Endothelial cell of umbilical vein (primary cell): ENCODE results near the gene GCA. TPM values are rescaled to one million over a fixed set of nuclear protein-coding genes. Genes with fewer than 3 reads are reported as not detected.

Experiments
- polyA plus RNA-seq, 4 experiments: library from polyadenylated mRNA; depleted of rRNA in 3 of 4; stranded (reverse) in 3 of 4; unstranded in 1 of 4; fragments of >200 nt; gene quantifications; 2 replicates each; pipeline versions ENCODE4 v1.2.1 to v1.2.3, GENCODE V29; 2011 to 2012; ENCODE audit warnings: missing spikeins in 1 of 4
- total RNA-seq: library from RNA; stranded (reverse); gene quantifications from 2 replicates; pipeline ENCODE4 v1.2.3, GENCODE V29; 2021

Gene GCA
- total and polyA plus RNA-seq, 2 donors (not counting 3 experiments of a cell fraction or from before 2014, with no cell fraction given): 10.7 to 11.2 TPM

Other genes starting within 250 kb of the GCA start
- gene GCG, start 191.9 kb upstream of the GCA start, total RNA-seq: not detected in 2 replicates
- gene GCG, start 191.9 kb upstream of the GCA start, polyA plus RNA-seq: not detected in 2 replicates
- 2.0 TPM in 1 of 2 replicates, not detected in the other for gene FAP, start 100.7 kb upstream of the GCA start, total RNA-seq
- 0.96 and 1.1 TPM in 2 replicates for gene FAP, start 100.7 kb upstream of the GCA start, polyA plus RNA-seq
- 4.7 and 6.9 TPM in 2 replicates for gene IFIH1, start 25.4 kb upstream of the GCA start, total RNA-seq
- gene IFIH1, start 25.4 kb upstream of the GCA start, polyA plus RNA-seq: 1.2 and 1.3 TPM in 2 replicates